ENCODE results near the gene ZDHHC3.

The ZDHHC3 gene

GRCh38 chr3:44926921-44927320 is 49.1 kb downstream of the ZDHHC3 start:
- no peak for DNase-seq (ENCODE audit: low read depth)

DNA sequence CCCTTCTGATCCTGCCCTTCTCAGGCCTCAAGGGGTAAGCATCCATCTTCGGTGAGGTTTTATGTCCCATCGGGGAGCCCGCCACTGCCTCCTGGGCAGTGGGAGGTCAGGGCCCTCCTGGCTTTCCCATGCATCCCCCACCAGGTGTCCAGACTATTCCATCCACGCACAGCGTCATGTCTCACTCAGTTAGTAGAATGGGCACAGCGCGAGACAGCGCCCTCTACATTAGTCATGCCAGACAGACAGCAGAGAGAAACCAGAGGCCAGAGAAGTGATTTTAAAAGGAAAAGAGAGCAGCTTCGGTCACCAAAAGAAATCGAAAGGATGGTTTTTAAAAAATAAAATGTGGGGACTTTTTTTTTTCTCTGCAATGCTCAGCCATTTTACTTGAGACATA is 49.8 kb downstream of the ZDHHC3 start:
- no peak for DNase-seq (ENCODE audit: low read depth)

DNA sequence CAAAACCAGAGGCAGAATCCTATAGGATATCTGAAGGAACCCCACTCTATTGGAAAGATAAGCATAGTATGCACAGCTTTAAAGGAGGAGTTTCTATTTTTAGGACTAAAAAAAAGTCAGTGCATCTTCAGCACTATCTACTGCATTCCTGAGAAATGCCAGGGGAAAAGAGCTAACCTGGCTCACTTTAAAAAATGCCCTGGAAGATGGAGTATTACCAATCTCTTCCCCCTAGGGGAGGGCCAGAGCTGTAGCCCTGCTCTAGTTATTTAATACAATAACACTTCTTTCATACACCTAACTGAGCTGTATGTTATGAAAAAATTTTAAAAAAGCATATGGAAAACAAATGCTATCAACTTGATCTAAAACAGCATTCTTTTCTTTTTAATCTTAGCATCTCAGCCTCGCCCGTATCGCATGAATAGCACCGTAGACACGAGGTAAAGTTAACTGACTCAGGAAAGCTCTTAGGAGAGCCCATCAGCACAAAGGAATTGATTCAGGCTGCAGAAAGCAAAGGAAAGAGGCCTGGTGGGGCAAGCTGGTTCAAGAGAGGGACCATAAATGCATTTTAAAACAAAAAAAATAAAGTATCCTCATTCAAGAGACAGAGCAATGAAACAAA is 51.4 kb downstream of the ZDHHC3 start:
- no peak for DNase-seq (ENCODE audit: low read depth)

DNA sequence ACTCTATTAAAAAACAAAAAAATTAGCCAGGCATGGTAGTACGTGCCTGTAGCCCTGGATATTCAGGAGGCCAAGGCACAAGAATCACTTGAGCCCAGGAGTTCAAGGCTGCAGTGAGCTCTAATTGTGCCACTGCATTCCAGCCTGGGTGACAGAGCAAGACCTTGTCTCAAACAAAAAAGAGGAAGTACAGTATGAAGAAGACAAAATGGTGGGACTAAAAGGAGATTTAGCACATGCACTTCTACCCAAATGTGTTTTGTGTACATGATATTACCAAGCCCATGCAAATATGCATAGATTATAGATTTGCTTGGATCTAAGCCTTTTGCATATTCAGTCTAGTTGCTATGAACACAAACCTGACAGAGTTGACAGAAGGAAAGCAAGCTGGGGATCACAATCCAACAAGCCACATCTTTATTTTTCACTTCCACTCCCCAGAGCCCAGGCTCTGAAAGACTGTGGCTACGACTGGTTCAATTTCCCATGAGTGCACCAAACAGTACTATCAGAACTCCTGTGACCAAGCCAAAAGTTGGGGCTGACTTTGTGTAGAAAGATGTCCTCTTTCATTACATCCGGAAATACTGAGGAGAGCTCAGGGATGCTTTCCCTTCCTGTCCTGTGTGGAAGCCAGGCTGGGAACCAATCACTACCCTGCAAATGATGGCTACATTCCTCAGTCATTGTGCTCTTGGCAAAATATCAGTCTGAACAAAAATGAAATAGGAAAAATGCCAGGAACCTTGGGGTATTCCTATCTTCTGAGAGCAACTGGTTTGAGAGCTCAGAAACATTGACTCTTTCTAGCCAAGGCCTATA is 52.1 kb downstream of the ZDHHC3 start:
- DNase-seq (ENCODE audit: low read depth), result no peak

DNA sequence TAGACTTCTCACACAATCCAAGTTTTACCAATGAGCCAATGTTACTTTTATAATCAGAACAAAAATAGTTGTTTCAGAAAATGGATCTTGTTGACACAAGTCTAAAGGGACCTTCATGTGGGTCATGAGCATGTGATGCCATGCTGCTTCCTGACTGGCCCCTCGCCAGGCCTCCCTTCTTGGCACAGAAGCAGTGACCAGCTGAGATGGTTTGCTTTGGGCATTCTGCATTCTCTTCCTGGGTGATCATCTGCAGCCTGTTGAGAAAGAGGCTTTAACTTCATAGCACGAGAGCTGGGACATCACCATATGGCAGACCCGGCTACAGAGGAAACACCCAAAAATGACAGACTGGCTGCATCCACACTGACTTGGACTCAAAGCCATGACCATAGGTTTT is 55.9 kb downstream of the ZDHHC3 start:
- no peak for DNase-seq (ENCODE audit: low read depth)

GRCh38 chr3:44918581-44918980 is 57.4 kb downstream of the ZDHHC3 start:
- DNase-seq (ENCODE audit: low read depth), result no peak

GRCh38 chr3:44918087-44918486 is 57.9 kb downstream of the ZDHHC3 start:
- DNase-seq (ENCODE audit: low read depth), result no peak

- no peak for DNase-seq (ENCODE audit: low read depth)
Observed at GRCh38 chr3:44915702-44916438, 60.1 kb downstream of the ZDHHC3 start.

DNA sequence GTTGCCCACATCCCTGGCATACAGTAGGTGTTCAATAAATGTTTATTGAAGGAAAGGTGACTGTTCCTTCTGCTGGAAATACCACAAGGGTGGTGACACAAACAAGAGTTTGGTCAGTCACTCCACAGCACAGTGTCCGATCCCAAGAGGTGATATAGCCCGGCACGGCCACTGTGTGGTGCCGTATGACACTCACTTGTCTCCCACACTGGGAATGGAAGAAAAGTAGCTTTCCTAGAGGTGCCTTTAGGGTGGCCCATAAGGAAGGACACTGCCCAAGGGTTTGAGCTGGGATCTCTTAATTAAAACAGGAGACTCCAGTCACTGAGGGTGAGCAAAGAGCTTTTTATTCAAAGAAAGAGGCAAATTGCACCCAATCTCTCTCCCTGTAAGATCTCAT is 61.0 kb downstream of the ZDHHC3 start:
- no peak for DNase-seq (ENCODE audit: low read depth)

GRCh38 chr3:44913868-44914468 is 62.0 kb downstream of the ZDHHC3 start:
- peak; percentile 25 for DNase-seq (ENCODE audit: low read depth)

DNA sequence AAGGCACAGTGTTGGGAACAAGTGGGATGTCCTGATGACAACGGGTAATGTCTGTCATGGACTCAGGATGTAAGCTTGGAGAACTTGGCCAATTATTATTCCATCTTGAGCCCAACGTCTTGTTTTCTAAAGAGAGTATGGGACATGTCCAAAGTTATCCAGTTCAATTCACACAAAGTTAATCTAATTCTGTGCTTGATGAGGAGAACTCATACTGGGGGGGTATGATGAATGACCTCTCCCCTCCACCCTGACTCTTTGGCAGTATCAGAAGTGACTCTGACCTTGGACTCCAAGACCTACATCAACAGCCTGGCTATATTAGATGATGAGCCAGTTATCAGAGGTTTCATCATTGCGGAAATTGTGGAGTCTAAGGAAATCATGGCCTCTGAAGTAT is 65.3 kb downstream of the ZDHHC3 start:
- DNase-seq (ENCODE audit: low read depth), result no peak

- no peak for DNase-seq (ENCODE audit: low read depth)
Observed at GRCh38 chr3:44909063-44909462, 66.9 kb downstream of the ZDHHC3 start.

DNA sequence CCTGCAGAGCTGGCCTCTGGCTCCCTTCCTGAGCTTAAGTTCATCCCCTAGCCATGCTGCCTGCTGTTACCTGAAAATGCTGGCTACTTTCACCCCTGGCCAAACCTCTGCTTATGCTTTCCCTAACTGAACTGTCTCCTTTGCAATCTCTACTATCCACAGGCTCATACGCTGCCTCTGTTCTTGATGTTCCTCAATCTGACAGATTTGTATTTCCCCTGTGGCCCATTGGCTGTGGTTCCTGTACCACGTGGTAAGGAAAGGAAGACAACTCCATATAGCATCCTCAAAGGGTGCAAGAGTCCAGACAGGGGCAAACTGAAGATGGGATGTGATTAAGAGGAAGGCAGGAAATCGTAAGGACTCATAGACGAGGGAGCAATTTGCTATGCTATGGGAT is 68.4 kb downstream of the ZDHHC3 start:
- no peak for DNase-seq (ENCODE audit: low read depth)

GRCh38 chr3:44906997-44907396 is 69.0 kb downstream of the ZDHHC3 start:
- no peak for DNase-seq (ENCODE audit: low read depth)

- no peak for DNase-seq (ENCODE audit: low read depth)
Observed at GRCh38 chr3:44905446-44906157, 70.4 kb downstream of the ZDHHC3 start.

DNA sequence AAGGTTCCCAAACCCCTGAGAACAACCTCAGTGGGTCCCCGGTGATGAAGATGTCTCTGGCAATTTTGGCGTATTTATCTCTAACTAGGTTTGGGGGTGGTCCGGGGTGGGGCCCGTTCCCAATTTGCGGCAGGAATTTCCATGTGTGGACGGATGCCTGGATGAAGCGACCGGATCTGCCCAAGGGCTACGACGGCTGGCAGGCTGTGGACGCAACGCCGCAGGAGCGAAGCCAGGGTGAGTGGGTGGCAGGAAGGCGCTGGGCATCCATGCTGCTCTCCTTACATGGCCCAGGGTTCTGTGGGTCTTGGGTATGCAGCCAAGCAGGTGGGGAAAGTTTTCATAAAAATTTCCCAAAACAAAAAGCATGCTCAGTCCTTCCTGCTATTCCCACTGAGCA is 72.2 kb downstream of the ZDHHC3 start:
- DNase-seq (ENCODE audit: low read depth), result no peak

DNA sequence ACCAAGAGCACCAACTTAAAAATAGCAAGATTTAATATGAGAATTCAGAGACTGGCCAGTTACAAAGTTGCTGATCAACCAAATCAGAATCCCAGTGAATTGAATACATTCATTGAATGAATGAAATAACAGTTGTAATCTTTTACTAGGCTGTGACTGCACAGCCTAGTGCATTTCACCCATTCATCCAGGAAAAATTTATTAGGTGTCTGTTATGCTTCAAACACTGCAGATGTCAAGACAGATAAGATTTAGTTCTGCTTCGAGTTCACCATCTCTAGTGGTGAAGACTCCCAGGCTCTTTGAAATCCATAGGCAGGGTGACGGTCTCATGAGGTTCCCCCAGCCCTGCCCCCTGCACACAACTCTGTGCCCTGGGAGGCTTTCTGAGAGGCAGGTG is 72.7 kb downstream of the ZDHHC3 start:
- DNase-seq (ENCODE audit: low read depth), result no peak

DNA sequence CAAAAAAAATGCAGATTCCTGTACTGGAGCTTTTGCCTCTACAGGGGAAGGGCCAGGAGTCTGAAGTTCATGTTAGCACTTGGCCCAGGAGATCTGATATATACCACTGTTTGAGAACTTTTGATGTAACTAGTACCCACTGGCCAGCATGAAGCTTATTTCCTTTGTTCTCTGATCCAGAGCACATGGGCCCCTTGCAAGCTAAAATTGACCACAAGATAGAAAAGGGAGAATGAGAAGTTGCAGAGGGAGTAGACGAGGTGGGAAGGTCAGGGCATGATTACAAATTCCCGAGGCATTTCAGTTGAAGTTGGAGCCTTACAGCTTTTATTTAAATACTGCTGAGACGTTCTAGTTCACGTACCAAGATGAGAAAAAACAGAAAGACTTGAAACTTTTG is 73.3 kb downstream of the ZDHHC3 start:
- no peak for DNase-seq (ENCODE audit: low read depth)

DNA sequence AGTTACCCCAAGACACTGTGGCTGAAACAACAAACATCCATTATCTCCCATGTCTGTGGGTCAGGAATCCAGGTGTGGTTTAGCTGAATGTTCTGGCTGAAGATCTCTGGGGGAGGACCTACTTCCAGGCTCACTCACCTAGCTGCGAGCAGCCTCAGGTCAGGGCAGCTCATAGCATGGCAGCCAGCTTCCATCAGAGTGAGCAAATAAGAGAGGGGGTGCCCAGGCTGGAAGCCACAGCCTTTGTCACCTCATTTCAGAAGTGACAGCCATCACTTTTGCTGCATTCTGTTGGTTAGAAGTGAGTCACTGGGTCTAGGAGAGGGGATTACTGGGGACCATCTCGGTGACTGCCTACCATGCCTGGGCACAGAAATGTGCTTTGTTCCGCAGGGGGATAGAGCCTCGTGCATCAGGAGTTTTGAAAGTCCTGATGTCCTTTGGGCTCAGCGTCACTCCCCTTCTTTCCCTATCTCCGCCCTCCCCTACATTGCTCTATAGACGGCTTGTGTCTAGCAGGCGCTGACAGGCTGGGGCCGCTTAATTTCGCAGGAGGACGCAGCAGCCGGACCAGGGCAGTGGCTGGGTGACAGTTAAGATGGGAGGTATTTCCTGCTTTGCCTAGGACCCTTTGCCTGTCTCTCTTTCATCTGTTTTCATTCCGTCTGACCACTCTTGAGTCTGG is 76.1 kb downstream of the ZDHHC3 start:
- no peak for DNase-seq (ENCODE audit: low read depth)

- no peak for DNase-seq (ENCODE audit: low read depth)
Observed at GRCh38 chr3:44896440-44896839, 79.5 kb downstream of the ZDHHC3 start.

DNA sequence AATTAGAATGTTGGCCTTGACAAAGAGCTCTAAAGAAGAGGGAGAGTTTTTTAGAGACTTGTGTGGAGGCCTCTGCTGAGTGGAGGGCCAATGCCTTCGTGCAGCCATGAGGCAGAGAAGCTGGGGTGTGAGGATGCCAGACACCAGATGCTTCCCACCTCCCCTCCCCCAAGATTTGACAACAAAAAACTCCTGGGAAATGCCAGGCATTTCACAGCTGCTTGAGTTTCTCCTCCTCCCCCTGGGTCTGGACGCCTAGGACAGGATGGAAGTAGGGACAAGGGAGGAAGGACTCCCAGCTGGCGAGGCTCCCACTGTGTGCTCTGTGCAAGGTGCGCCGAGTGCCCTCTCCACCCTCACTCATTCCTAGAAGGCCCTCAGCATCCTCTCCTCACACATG is 81.5 kb downstream of the ZDHHC3 start:
- no peak for DNase-seq (ENCODE audit: low read depth)

Data from stimulated activated CD8-positive, alpha-beta memory T cell treated with anti-CD3 and anti-CD28 coated beads, Interleukin-7, amount 100 ng/mL, for 24 hours (primary cell).